ENCODE results near the gene C11orf98.

GRCh38 chr11:62680825-62681240 is 15.8 kb upstream of the C11orf98 start:
- TF ChIP-seq POLR2A (IDR thresholded peaks at IDR 0.05) = no peak
- no peak for TF ChIP-seq EP300 (IDR thresholded peaks at IDR 0.05)
- TF ChIP-seq, protein P1, sequence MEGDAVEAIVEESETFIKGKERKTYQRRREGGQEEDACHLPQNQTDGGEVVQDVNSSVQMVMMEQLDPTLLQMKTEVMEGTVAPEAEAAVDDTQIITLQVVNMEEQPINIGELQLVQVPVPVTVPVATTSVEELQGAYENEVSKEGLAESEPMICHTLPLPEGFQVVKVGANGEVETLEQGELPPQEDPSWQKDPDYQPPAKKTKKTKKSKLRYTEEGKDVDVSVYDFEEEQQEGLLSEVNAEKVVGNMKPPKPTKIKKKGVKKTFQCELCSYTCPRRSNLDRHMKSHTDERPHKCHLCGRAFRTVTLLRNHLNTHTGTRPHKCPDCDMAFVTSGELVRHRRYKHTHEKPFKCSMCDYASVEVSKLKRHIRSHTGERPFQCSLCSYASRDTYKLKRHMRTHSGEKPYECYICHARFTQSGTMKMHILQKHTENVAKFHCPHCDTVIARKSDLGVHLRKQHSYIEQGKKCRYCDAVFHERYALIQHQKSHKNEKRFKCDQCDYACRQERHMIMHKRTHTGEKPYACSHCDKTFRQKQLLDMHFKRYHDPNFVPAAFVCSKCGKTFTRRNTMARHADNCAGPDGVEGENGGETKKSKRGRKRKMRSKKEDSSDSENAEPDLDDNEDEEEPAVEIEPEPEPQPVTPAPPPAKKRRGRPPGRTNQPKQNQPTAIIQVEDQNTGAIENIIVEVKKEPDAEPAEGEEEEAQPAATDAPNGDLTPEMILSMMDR (IDR thresholded peaks at IDR 0.05) = peak in 3 of 4 experiments; percentile 16 to 38 (median 32)

Data from sigmoid colon (tissue), 4 donors.